Upper lobe of left lung (tissue), 4 donors: ENCODE results near the gene SLC28A1.

Experiments
- CTCF ChIP-seq, 6 experiments: fragments of 450-650 bp in 4 of 6; fragments of 200-600 bp in 2 of 6; sonication (generic) in 2 of 6; IDR thresholded peaks; one replicate each; pipeline ENCODE4 v1.5.1; 2016 to 2019; ENCODE audit warnings: antibody characterized with exemption in 6 of 6
- EP300 ChIP-seq, 4 donors: sonication (generic); formaldehyde crosslinking; IDR thresholded peaks; one replicate each; pipeline ENCODE4 v1.5.1; 2017; ENCODE audit warnings: antibody characterized with exemption in 4 of 4, control low read depth in 2 of 4
- POLR2A ChIP-seq, 4 donors: fragments of 450-650 bp; IDR thresholded peaks; one replicate each; pipeline ENCODE4 v1.5.1; 2016 to 2017; ENCODE audit warnings: antibody characterized with exemption in 4 of 4, mild to moderate bottlenecking in 2 of 4

DNA sequence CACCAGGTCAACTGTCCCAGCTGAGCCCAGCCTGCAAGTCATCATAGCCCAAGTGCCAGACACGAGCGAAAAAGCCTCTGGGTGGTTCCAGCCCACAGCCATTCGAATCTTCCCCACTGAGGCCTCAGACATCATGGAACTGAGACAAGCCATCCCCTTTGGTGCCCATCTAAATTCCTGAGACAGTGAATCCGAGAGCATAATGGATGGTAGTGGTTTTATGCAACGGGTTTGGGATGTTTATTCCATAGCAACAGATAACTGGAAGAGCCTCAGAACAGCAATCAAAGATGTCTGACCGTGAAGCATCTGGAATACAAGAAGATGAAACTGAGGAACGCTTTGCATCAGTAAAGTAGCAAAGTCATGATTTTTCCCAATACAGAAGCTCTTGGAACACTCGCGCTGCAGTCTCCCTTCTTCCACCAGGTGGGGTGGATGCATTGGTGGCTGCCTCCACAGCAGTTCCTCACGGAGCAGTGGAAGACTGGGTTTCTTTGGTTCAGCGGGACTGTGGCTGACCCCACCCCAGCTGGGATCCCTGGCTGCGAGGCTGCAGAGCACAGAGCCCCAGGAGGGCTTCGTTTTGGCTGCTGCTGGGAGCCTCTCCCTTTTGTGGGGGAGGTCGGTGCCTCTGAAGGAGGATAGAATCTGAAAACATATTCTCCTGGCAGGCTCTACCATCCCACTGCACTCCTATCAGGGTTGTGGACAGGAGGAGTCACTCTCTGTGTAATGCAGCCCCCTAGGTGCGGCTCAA is 70.8 kb downstream of the SLC28A1 start:
- peak; percentile 76 to 88 (median 81) for TF ChIP-seq CTCF (IDR thresholded peaks at IDR 0.05)
- no peak for TF ChIP-seq POLR2A (IDR thresholded peaks at IDR 0.05)
- TF ChIP-seq EP300 (IDR thresholded peaks at IDR 0.05), result no peak
